HTERT RPE-1 (cell line): Measurements from ENCODE around the gene ATP6V1E1.
"Not testable (repeated sequence)": the region's sequence is repeated elsewhere in the genome, so short reads cannot be mapped to it uniquely, and the experiment has no call there.

ENCODE experiments used
- in situ Hi-C: fragments of 300-500 bp; cut with MboI; formaldehyde crosslinking; loops from 4 replicates; pipeline ENCODE4 v1.14.3; 2020; ENCODE audit warnings: low sequenced_read_pairs

ATP6V1E1 gene

DNA sequence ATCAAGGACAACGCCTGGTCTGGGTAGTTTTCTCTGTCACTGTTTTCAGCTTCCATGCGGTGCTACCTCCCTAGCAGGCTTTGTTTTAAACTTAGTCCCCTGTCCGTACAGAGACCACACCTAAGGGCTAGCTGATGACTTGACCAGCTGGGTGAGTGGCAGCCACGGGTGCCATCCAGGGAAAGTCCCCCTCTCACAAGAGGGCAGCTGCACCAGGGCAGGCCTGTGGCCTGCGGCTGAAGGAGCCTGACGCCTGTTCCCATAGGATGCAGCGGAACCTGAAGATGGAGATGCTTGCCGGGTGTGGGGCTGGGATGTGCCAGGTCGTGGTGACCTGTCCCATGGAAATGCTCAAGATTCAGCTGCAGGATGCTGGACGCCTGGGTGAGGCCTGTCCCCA is 45.4 kb downstream of the ATP6V1E1 start:
- in situ Hi-C loops: no loop called here

DNA sequence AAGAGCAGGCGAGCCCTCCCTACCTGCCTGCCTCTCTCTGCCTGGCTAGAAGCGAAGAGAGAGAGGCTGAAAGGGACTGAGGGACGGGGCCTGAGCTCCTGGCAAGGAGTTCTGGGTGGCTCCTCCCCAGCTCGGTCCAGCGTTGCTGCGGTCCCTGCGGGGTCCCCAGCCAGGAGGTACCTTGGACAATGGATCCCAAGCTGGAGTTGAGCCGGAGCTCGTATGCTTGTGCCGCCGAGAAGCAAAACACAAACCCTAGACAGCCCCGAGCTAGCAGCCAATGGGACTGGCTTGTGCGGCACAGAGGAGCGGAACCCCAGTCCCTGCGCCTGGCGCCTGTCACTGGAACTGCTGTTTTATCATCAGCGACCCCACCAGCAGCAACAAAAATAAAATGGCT is 46.9 kb downstream of the ATP6V1E1 start:
- in situ Hi-C loops: no loop called here

DNA sequence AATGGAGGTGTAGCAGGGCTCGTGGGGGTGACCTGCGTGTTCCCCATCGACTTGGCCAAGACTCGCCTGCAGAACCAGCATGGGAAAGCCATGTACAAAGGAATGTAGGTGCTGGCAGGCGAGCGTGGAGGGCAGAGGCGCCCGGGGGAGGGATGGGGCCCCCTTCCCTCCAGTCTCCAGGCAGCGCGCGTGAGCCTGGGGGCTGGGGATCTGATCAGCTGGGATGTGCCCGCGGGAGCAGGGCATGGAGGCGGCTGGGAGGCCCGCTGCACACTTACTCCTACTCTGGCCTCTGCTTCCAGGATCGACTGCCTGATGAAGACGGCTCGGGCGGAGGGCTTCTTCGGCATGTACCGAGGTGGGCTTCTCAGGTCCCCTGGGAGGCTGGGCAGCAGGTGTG is 47.5 kb downstream of the ATP6V1E1 start:
- in situ Hi-C loops: no loop called here

DNA sequence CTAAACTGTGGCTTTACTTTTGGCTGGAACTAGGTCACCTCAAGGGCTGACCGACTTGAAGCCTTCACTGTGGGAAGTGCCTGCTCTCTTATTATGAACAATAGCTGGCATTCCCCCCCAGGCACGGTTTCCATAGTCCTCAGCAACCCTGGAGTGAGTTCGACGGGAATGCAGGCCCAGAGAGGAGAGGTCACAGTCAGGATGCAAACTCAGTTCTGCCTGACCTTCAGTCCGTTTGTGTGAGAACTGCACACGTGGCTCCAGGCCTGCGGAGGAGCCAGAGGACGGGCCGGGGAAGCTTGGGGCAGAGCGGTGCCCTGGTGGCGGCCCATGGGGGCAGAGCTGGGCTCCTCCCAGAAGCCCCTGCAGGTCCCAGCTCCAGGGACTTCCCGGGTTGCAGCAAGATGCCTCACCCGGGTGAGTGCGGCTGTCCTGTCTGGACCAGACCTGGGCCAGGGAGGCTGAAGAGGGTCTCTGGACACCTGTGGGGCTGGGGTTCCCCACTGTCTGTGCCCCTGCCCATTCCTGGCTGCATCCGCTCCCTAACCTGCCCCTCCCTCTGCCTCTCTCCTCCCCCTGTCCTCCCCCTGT is 48.0 kb downstream of the ATP6V1E1 start:
- in situ Hi-C loops: no loop called here

DNA sequence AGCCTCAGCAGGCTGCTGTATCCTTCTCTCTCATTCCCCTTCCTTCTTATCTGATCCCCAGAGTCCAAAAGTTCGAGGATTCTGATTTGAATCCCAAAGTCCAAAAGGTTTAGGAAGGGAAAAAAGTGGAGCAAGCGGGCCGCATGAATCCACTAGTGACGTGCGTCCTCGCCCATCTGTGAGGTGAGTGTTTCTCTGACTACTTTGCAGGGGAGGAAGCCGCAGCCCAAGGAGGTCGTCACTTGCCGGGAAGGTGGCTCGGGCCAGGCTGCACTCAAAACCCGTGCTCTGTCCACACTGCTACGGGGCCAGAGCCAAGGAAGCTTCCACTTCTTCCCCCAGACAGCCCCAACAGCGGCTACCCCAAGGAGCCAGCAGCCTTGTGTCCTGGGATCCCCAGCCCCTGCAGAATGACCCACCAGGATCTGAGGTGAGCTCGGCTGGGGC is 49.0 kb downstream of the ATP6V1E1 start:
- in situ Hi-C loops: no loop called here

DNA sequence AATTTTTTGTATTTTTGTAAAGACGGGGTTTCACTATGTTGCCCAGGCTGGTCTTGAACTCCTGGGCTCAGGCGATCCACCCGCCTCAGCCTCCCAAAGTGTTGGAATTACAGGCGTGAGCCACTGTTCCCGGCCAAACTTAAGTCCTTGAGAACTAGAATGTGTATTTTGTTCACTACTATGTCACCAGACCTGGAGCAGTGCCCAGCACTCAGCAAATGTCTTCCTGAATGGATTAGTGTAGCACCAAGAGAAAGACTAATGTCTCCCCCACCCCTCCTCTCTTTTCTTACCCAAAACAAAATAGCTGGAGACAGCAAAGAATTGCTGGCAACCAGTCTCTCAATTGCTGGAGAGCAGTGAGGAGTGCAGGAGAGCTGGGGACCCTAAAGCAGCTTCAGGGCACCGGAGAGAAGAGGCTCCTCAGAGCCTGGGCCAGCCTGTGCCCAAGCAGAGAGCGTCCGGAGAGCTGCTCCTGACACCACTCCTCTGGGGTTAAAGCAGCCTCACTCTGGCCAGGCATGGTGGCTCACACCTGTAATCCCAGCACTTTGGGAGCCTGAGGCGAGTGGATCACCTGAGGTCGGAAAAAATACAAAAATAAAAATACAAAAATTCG is 50.3 kb downstream of the ATP6V1E1 start:
- in situ Hi-C loops: no loop called here

DNA sequence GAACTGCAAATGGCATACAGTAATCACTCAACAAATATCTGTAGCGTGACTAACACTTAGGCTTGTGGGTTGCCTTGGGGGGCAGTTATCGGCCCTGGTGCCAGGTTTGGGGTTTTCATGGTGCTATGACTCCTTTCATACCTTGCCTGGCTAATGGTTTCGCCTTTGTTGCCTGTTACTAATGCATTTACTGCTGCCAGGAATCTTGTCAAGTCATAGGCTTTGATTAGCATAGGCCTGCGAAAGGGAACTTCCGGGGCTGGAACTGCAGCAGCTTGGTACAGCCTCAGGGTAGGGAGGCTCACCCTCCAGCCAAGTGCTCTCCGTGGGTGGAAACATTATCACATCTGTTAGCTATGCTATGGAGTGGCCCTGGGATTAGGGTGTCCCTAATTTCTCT is 52.1 kb downstream of the ATP6V1E1 start:
- in situ Hi-C loops: no loop called here

DNA sequence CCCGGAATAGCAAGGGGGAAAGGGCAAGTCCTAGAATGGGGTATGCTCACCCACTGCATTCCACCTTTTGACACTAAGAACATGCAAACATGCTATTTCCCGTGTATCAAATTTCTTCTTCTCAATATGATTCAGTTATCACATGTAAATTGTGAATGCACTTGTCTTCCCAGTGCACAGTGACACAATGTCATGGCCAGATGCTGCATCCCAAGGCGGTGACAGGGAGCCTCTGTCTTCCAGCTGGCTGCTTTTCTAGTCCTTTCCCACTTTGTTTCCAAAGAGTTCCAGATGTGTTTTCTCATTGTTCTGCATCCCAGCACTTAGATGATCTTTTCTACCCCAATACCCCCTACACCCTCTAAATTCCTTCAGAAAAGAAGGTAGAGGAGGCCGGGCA is 52.9 kb downstream of the ATP6V1E1 start:
- in situ Hi-C loops: no loop called here

DNA sequence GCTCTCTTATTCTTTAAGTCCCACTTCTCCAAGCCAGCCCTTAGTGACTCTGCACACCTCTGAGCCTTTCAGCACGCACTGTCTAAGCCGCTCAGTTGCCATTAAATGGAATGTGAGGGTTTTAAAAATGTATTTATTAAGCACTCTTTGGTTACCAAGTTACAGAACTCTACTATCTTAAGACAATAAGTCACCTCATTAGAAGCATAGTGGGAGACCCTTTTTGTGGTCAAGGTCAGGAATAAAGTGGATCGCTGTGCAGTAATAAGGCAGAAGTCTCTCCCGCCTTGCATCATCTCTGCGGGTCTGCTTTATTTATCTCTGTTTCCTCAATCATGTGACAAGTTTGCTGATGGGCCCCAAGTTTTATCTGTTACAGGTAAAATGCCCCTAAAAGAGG is 53.4 kb downstream of the ATP6V1E1 start:
- in situ Hi-C loops: no loop called here

DNA sequence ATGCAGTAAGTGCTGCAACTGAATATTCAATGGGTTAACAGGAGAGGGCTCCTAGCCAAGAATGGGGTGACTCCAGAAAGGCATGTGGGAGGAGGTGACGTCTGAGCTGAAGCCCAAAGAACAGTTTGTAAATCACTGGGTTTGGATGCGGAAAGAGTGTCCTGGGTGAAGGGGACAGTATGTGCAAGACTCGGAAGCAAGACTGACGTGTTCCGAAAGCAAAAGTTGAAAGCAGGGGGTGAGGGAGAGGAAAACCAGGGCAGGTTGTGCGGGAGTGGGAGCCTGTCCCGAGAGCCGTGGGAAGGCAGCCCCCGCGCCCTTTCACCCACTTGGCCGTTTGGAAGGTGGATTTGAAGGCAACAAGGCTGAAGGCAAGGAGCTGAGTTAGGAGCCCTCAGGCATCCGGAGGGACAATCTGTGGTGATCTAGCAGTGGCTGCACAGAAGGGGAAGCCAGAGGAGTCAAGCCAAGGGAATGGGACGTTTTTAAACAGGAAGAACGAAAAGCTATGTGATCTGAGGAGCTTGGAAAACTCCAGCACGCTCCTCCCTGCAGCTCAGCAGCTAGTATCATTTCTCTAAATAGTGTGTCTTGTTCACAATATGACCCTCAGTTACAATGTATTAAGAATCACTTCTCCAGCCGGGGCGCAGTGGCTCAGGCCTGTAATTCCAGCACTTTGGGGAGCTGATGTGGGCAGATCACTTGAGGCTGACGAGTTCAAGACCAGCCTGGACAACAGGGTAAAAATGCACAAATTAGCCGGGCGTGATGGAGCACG is 57.5 kb downstream of the ATP6V1E1 start:
- in situ Hi-C loops: no loop called here

DNA sequence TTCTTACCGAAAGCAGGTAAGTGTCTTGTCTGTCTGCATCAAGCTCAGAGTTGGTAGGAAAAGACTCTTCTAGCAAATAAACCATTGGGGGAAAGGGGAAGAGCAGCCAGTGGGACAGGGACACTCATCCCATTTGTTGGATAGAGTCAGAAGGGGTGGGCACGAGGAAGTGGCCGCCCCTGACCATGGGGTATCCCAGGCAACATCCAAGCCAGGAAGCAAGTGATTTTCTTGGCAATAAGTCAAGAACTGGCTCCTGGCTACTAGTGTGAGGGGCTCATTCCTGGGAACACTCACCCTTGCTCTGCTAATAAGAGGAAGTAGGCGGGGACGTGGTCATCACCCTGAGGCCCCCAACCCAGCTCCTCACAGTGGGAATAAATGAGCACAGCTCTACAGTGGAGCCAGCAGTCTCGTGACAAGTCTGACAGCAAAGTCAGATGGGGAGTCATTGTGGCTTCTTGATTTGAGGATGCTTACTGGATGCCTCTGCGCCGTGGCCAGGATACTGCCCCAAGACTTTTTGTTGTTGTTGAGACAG is 58.5 kb downstream of the ATP6V1E1 start:
- in situ Hi-C loops: no loop called here

DNA sequence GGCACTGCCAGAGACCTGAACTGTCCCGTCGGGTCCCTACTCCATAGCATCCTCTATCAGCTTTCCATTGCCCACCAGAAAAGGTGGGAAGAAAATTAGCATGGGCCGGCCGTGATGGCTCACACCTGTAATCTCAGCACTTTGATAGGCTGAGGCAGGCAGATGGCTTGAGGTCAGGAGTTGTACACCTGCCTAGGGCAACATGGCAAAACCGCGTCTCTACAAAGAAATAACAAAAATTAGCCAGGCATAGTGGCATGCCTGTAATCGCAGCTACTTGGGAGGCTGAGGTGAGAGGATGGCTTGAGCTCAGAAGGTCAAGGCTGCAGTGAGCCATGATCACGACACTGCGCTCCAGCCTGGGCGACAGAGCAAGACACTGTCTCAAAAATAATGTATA is 61.8 kb downstream of the ATP6V1E1 start:
- in situ Hi-C loops: no loop called here

DNA sequence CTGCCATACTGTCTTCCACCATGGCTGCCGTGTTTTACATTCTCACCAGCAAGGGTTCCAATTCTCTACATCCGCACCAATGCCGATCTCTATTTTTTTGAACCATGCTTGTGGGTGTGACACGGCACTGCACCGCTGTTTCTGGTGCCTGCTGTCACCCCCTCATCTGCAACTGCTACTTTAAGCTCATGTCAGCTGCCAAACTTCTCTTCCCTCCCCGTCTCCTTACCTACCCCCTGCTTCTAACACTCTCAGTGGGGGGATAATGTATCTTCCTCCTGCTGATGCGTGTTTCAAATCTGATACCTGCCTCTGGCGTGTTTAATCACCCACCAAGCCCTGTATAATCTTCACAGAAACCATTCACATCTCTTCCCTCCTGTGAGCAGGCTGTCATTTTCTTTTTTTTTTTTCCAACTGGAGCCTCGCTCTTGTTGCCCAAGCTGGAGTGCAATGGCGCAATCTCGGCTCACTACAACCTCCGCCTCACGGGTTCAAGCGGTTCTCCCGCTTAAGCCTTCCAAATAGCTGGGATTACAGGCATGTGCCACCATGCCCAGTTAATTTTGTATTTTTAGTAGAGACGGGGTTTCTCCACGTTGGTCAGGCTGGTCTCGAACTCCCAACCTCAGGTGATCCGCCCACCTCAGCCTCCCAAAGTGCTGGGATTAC is 62.4 kb downstream of the ATP6V1E1 start:
- in situ Hi-C loops: not testable (repeated sequence)

DNA sequence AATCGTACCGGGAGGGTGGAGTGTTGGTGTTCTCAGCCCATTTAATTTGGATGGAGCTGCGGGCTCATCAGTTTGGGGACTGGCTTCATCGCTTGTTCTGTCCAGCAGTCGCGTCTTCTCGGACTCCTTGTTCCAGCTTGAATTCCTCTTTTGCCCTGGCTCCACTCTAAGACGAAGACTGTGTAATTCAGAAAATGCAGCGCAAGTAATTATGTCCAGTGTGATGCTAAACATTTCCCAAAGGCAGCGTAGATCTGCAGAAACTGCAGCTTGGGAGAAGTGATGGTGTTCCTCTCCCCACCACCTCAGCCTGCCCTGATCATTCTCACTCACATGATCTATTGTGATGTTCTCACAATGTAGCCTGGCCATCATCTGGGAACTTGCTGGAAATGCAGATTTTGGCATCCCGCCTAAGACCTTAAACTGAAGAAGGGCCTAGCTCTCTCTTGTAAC is 64.6 kb downstream of the ATP6V1E1 start:
- in situ Hi-C loops: no loop called here

DNA sequence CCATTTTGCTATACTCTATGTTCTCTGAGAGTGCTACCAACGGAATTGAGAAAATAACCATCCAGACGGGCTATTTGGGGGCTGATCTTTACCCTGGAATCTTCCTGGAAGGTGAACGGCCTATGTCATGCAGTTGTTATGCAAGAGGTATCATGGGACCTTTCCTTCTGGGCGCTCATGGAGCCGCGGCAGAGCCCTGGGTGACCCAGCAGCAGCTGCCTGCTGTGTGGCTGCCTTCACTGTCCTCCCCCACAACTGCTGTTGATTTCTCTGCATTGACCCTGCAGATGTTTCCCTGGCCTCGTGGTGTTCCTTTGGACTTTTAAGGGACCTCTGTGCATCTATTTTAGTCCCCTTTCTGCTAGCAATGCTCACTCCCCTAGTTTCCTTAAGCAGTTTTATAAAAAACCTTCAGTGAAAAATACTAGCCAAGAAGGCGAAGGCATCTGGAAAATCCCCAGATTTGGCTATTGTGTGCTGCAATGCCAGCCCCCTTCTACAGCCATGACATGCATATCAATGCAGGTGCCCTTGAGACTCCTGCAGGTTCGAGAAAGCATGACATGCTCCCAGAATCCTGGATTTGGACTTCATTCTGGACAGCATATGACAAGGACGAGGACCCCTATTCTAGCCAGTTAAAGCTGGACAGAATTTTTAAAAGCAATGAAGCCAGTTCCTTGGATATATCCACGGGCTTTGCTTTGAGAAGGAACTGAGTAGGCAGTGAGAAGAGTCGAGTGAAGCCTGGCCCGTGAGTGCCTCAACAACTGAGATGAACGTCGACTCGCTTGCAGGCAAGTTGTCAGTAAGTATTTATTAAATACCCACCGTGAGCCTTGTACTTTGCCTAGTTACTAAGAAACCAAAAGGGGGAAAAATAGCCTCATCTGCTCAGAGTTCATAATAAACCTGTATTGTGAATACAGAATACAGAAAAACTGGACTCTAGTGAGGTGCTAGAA is 65.4 kb downstream of the ATP6V1E1 start, which contains the start of gene SLC25A18:
SLC25A18 (plus strand) TSS at position 593 of the 965 bp plus-strand sequence. CDS start 16,447 bp downstream, outside the sequence.
- in situ Hi-C loops: no loop called here

DNA sequence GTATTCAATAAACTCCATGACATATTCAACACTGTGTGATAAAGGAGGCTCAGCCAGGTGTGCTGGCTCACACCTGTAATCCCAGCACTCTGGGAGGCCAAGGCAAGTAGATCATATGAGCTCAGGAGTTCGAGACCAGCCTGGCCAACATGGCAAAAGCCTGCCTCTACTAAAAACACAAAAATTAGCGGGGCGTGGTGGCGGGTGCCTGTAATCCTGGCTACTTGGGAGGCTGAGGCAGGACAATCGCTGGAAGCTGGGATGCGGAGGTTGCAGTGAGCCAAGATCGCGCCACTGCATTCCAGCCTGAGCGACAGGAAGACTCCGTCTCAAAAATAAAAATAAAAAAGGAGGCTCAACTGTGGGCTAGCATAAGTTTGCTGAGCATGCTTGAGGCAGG is 69.4 kb downstream of the ATP6V1E1 start:
- in situ Hi-C loops: no loop called here

DNA sequence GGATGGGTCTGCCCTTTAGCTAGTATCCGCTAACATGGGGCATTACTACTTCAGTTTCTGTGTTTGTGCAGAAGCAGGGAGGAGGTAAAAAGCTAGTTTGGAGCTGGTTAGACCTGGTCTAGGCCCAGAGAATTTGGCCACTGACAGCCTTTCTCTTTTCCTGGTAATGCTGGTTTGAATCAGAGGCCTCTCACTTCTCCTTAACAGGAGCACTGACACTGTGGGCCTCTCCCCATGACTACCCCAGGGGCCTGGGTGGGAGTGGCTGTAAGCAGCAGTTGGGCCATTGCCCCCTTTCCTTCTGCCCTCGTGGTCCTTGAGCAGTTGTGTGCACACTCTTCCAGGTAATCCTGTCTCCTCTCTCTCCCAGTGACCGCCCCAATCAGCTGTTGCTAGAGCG is 73.7 kb downstream of the ATP6V1E1 start:
- in situ Hi-C loops: no loop called here

DNA sequence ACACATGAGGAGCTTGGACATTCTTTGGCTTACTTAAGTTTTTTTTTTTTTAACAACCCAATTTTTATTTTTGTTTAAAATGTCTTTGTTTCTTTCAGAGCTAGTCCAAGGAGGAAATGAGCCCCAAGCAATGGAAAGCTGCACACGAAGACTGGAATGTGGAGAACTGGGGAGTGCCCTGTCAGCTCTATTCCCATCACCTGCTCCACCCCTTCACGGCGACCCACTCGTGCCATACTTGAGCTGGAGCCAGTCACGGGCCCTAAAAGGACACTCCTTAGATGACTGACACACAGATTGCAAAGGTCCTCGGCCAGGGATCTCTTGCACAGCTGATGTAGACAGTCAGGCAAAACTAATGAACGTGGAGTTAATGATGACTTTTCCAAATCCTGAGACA is 75.8 kb downstream of the ATP6V1E1 start:
- in situ Hi-C loops: no loop called here

DNA sequence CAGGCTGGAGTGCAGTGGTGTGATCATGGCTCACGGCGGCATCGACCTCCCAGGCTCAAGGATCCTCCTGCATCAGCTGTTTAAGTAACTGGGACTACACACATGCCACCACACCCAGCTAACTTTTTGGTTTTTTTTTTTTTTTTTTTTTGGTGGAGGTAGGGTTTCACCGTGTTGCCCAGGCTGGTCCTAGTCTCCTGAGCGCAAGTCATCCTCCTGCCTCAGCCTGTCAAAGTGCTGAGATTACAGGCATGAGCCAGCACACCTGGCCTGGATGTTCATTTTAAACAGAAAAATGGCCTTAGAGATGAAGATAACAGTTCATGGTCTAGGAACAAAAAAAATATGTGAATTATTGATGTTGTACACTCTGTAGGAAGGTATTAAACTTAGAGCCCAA is 78.9 kb downstream of the ATP6V1E1 start:
- in situ Hi-C loops: no loop called here

DNA sequence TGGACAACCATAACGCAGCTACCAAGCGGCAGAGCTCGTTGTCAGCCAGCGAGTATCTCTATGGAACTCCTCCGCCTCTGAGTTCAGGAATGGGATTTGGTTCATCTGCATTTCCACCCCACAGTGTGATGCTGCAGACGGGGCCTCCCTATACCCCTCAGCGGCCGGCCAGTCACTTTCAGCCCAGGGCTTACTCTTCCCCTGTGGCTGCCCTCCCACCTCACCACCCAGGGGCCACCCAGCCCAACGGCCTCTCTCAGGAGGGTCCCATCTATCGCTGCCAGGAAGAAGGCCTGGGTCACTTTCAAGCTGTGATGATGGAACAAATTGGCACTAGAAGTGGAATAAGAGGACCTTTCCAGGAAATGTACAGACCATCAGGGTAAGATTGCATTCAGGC is 79.4 kb downstream of the ATP6V1E1 start:
- in situ Hi-C loops: no loop called here
